Transverse colon (tissue), 4 donors: Measurements from ENCODE around the gene DHCR24. TPM values are rescaled to one million over a fixed set of nuclear protein-coding genes. Genes with fewer than 3 reads are reported as not detected.
"Not testable (repeated sequence)": the region's sequence is repeated elsewhere in the genome, so short reads cannot be mapped to it uniquely, and the experiment has no call there.

Source experiments
- DNase-seq: peaks from one replicate; pipeline ENCODE4 v3.0.0-alpha.2; 2019
- H3K27ac ChIP-seq, 4 donors: fragments of 200-600 bp; sonication (generic); 2 replicates each; pipeline ENCODE4 v1.5.1; 2016 to 2018; ENCODE audit warnings: inconsistent platforms in 4 of 4
- H3K27me3 ChIP-seq: fragments of 200-600 bp; sonication (generic); 2 replicates; pipeline ENCODE4 v1.5.1; 2017; ENCODE audit warnings: inconsistent platforms
- H3K36me3 ChIP-seq, 4 donors: fragments of 200-600 bp; sonication (generic); 2 replicates each; pipeline ENCODE4 v1.5.1; 2017 to 2019; ENCODE audit warnings: inconsistent platforms in 4 of 4
- H3K4me1 ChIP-seq, 4 donors: fragments of 200-600 bp; sonication (generic); 2 replicates each; pipeline ENCODE4 v1.5.1; 2017 to 2020; ENCODE audit warnings: inconsistent platforms in 4 of 4
- H3K4me3 ChIP-seq, 4 donors: fragments of 200-600 bp; sonication (generic); 1 replicate in 1 of 4; 2 replicates in 3 of 4; pipeline versions ENCODE4 v1.5.1 to v1.6.1; 2017 to 2019; ENCODE audit warnings: inconsistent platforms in 4 of 4
- H3K9me3 ChIP-seq, 2 donors: fragments of 200-600 bp; sonication (generic); 2 replicates each; pipeline ENCODE4 v1.5.1; 2017 to 2019; ENCODE audit warnings: inconsistent platforms in 2 of 2
- CTCF ChIP-seq, 5 experiments: fragments of 200-600 bp in 3 of 5; fragments of 450-650 bp in 2 of 5; sonication (generic) in 3 of 5; IDR thresholded peaks; 1 replicate in 2 of 5; 2 replicates in 3 of 5; pipeline ENCODE4 v1.5.1; 2016 to 2017; ENCODE audit warnings: antibody characterized with exemption in 5 of 5, inconsistent platforms in 3 of 5, mild to moderate bottlenecking in 2 of 5, moderate library complexity in 1 of 5
- EP300 ChIP-seq: sonication (generic); formaldehyde crosslinking; IDR thresholded peaks from one replicate; pipeline ENCODE4 v1.6.1; 2017; ENCODE audit warnings: antibody characterized with exemption, low read depth
- POLR2A ChIP-seq: fragments of 450-650 bp; IDR thresholded peaks from one replicate; pipeline ENCODE4 v1.6.1; 2016; ENCODE audit warnings: antibody characterized with exemption, mild to moderate bottlenecking, moderate library complexity
- POLR2AphosphoS5 ChIP-seq, 3 donors: sonication (generic); formaldehyde crosslinking; IDR thresholded peaks; one replicate each; pipeline ENCODE4 v1.6.1; 2016; ENCODE audit warnings: antibody characterized with exemption in 3 of 3
- WGBS, 2 donors: methylation state at CpG; one replicate each; pipeline ENCODE4 v1.1.5; 2018; ENCODE audit warnings: low coverage in 1 of 2; 5-methylcytosine and 5-hydroxymethylcytosine counted together
- in situ Hi-C, 4 donors: fragments of 200-750 bp; cut with MboI; loops; one replicate each; pipeline versions ENCODE4 v1.15.0 to v1.15.1; 2017; ENCODE audit warnings: low sequenced_read_pairs in 3 of 4, low pct_ligation_motif_present in 1 of 4, low pct_unique_long_range_greater_than_20kb in 1 of 4
- intact Hi-C: fragments of 100-400 bp; cut with DNase I; formaldehyde crosslinking; loops from one replicate; pipeline ENCODE4 v1.15.1; 2023; ENCODE audit warnings: low total_unique reads
- total RNA-seq, 4 donors: library from RNA; depleted of rRNA; stranded (reverse); fragments of >200 nt; gene quantifications; one replicate each; pipeline ENCODE4 v1.1.0, GENCODE V29; 2016

The DHCR24 gene
- total RNA-seq, 4 donors from 2014 or later = 71.5 to 222 (median 137) TPM

GRCh38 chr1:54882519-54882918 lies 4.5 kb downstream of the DHCR24 start:
- intact Hi-C loops (no loop called here), in situ Hi-C loops (no loop called here)
- no peak for DNase-seq
- Histone ChIP-seq H3K4me3 (no peak overlapping the region), H3K9me3 (no peaks in the 10 kb centered on the region), H3K27ac (no peak overlapping the region), H3K27me3 (no peaks in the 10 kb centered on the region), H3K36me3 (no peaks in the 10 kb centered on the region), H3K4me1 (peaks cover 0 to 18% (median 12%) of the 10 kb centered on the region in 4 donors)
- TF ChIP-seq POLR2AphosphoS5 (IDR thresholded peaks at IDR 0.05) = no peak
- no peak for TF ChIP-seq EP300
- no peak for TF ChIP-seq CTCF (IDR thresholded peaks at IDR 0.05)
- TF ChIP-seq POLR2A = no peak
- 83 to 100% methylated on average over 1 of the region's 1 CpG for WGBS, 2 donors

GRCh38 chr1:54881604-54882003 lies 5.4 kb downstream of the DHCR24 start:
- H3K9me3 ChIP-seq, intact Hi-C loops, H3K4me3 ChIP-seq, DNase-seq, H3K27ac ChIP-seq, in situ Hi-C loops, H3K36me3 ChIP-seq, H3K27me3 ChIP-seq: not testable (repeated sequence)
- H3K4me1 ChIP-seq = peaks cover 0 to 16% (median 12%) of the 10 kb centered on the region in 4 donors
- WGBS, 2 donors = 91 to 100% methylated on average over 1 to 2 of the region's 2 CpGs

- intact Hi-C loops = no loop called here
- no peaks in the 10 kb centered on the region for H3K27me3 ChIP-seq
- no peak overlapping the region for H3K27ac ChIP-seq
- in situ Hi-C loops = no loop called here
- no peaks in the 10 kb centered on the region for H3K9me3 ChIP-seq
- no peaks in the 10 kb centered on the region for H3K36me3 ChIP-seq
- H3K4me3 ChIP-seq = no peak overlapping the region
- 85 to 100% methylated on average over 1 of the region's 1 CpG for WGBS, 2 donors
- DNase-seq = no peak
- no peak for TF ChIP-seq CTCF (IDR thresholded peaks at IDR 0.05)
- no peak for TF ChIP-seq EP300
- no peak for TF ChIP-seq POLR2AphosphoS5 (IDR thresholded peaks at IDR 0.05)
- TF ChIP-seq POLR2A = no peak
- peaks cover 0 to 2% (median 0%) of the 10 kb centered on the region in 4 donors for H3K4me1 ChIP-seq
Observed at GRCh38 chr1:54879872-54880271, 7.1 kb downstream of the DHCR24 start.

- 86 to 93% methylated on average over 2 to 5 of the region's 5 CpGs for WGBS, 2 donors
- intact Hi-C loops (no loop called here), in situ Hi-C loops (no loop called here)
- H3K36me3 ChIP-seq = no peaks in the 10 kb centered on the region
- H3K9me3 ChIP-seq = no peaks in the 10 kb centered on the region
- TF ChIP-seq POLR2AphosphoS5 (IDR thresholded peaks at IDR 0.05) (no peak), EP300 (no peak), POLR2A (no peak), CTCF (IDR thresholded peaks at IDR 0.05) (no peak)
- DNase-seq = no peak
- no peak overlapping the region for H3K27ac ChIP-seq
- H3K4me1 ChIP-seq = peaks cover 0 to 5% (median 0%) of the 10 kb centered on the region in 4 donors
- H3K4me3 ChIP-seq = no peak overlapping the region
- H3K27me3 ChIP-seq = no peaks in the 10 kb centered on the region
Observed at GRCh38 chr1:54876814-54877213, 10.2 kb downstream of the DHCR24 start.

GRCh38 chr1:54875000-54875399 lies 12.0 kb downstream of the DHCR24 start:
- Histone ChIP-seq H3K9me3 (no peaks in the 10 kb centered on the region), H3K27ac (peak overlapping the region in 2 of 4 donors; percentile 14 to 50), H3K27me3 (no peaks in the 10 kb centered on the region), H3K4me1 (peaks cover 0 to 5% (median 0%) of the 10 kb centered on the region in 4 donors), H3K36me3 (no peaks in the 10 kb centered on the region), H3K4me3 (no peak overlapping the region)
- no peak for DNase-seq
- 88% methylated on average over 5 of the region's 5 CpGs; no CpG with 5 or more reads in 1 of the 2 donors for WGBS, 2 donors
- intact Hi-C loops = no loop called here
- in situ Hi-C loops = no loop called here
- TF ChIP-seq CTCF (IDR thresholded peaks at IDR 0.05) = no peak
- no peak for TF ChIP-seq POLR2A
- TF ChIP-seq EP300 = no peak
- TF ChIP-seq POLR2AphosphoS5 (IDR thresholded peaks at IDR 0.05) = no peak
